ENCODE data around the gene RPS15.
"Not testable (repeated sequence)": the region's sequence is repeated elsewhere in the genome, so short reads cannot be mapped to it uniquely, and the experiment has no call there.

RPS15 gene

GRCh38 chr19:1417681-1418495 is 20.3 kb upstream of the RPS15 start:
- no peak for DNase-seq (ENCODE audit: insufficient read length, low spot score)
- FAIRE-seq: no peak

DNA sequence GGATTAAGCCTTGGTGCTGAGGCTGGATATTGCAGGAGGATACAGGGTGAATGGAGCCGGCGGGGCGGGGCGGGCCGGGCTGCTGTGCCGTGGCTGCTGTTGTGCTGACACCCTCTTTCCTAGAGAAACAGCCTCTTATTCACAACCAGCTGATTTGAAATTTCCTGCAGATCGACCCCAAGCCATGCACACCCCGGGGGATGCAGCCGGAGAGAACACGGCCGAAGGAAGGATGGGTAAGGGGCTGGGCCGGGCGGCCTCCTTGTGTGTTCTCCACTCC is 19.8 kb upstream of the RPS15 start:
- FAIRE-seq (no peak), DNase-seq (ENCODE audit: insufficient read length, low spot score) (no peak)

DNA sequence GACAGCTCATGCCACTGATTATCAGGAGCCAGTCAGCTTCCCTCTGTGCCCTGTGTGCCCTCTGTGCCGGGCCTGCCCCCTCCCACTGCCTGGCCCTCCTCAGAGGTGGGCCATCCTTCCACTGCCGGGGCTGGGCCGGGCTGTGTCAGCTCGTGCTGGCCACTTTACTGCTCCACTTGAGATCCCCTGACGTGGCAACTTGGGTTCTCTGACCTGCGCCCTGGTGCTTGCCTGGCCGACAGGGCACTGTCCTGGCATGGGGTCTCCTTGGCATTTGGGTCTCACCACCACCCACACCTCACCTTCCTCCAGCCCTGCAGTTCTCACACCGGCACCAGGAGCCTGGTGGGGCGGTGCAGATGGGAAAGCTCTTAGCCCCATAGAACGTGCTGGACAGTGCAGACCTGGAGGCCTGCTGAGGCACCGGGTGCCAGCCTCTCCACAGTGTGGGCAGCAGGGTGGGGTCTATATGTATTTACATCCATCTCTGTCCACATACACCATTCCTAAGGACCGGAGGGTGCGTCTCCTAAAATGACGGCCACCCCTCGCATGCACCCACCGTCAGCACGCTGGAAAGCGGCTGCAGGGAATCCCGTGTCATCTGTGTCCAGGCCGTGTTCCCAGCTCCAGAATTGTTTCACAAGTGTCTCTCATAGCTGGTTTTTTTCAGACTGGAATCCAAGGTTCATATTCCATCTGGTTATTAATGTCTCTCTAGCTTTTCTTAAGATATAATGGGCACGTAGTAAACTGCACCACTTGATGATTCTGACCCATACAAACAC is 19.1 kb upstream of the RPS15 start:
- DNase-seq (ENCODE audit: insufficient read length, low spot score) (no peak), FAIRE-seq (no peak)

DNA sequence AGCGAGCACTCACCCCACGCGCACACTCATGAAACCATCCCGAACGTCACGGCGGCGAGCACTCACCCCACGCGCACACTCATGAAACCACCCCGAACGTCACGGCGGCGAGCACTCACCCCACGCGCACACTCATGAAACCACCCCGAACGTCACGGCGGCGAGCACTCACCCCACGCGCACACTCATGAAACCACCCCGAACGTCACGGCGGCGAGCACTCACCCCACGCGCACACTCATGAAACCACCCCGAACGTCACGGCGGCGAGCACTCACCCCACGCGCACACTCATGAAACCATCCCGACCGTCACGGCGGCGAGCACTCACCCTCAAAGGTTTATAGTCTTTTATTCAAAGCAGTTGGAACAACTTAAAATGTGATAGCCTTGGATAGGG is 18.1 kb upstream of the RPS15 start:
- DNase-seq (ENCODE audit: insufficient read length, low spot score); FAIRE-seq: not testable (repeated sequence)

DNA sequence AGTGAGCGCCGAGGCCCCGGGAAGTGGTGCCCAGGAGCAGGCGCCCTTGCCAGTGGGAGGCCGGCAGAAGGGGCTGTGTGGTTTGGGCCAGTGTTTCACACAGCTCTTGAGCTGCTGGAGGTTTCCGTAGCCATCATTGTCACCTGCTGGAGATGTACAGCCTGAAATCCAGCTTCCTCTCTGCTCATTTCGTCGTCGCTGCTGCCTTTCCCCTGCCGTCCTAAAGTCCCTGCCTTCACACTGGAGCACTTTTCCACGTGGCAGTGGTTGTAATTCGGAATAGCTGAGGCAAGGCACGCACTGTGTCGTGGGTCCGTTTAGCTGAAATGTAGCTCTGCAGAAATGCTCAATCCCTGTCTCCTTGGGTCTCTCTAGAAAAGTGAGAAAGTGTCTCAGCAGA is 17.6 kb upstream of the RPS15 start:
- FAIRE-seq (no peak), DNase-seq (ENCODE audit: insufficient read length, low spot score) (no peak)

DNA sequence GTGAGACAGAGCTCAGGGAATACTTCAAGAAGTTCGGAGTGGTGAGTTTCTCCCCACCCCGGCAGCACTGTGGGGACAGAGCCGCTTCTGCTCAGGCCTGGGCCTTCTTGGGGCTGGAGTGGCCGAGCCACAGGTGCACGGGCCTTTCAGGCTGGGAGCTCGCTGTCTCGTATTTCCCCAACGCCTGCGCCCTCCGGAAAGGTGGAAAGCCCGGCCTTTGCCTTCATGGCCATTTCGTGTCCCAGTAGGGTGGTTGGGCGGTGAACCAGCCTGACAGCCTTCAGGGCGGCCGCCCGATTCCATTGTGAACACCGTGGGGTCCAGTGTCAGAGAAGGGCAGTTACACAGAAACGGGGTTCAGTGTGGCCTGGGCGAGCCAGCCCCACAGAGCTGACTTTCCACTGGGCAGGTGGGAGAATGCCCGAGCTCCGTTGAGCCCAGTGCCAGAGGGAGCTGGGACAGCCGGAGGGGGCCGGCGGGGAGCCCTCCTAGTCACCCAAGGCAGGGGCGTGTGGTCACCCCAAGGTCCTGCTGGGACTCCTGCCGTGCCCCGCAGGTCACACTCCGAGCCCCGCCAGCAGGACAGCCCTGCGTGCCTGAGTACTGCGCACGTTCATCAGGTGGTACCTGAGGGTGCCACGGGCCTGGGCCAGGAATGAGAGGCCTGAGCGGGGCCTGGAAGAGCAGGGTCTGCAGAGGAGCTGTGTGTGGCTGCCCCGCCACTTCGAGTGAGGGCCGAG is 16.8 kb upstream of the RPS15 start:
- no peak for FAIRE-seq

DNA sequence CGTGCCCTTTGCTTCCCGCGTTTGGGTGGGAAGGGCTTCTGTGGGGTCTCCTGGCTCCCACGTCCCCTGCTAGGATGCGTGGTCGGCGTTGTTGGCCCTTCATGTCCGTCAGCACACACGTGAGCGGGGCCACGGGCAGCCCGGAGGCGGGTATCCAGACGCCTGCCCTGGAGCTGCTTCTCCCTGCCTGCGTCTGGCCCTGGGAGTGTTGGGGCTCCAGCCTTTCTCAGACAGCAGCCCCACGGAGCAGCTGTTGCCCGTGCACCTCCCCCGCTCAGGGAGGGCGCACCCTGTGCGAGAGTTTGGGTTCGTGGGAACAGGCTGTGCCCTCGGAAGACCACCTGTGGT is 16.3 kb upstream of the RPS15 start:
- FAIRE-seq (no peak), DNase-seq (ENCODE audit: insufficient read length, low spot score) (no peak)

More for the DNA sequence above, 16.8 kb upstream of the RPS15 start:
- no peak for DNase-seq (ENCODE audit: insufficient read length, low spot score)

DNA sequence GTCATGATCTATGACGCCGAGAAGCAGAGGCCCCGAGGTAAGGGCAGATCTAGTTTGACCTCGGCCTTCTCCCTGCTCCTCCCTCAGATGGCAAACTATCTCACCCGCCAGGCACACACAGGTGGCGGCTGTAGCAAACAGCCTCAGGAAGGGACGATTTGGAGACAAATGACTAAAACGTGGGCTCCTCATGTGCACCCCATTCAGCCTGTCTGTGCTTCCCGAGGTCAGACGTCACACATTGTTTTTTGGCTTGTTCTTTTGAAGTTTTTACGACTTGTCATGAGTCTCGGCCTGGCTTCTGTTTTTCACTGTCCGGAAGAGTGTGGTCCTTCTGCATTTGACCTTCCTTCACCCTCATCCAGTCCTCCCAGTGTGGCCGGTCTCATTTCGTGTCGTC is 15.8 kb upstream of the RPS15 start:
- no peak for DNase-seq (ENCODE audit: insufficient read length, low spot score)
- FAIRE-seq: no peak

- no peak for FAIRE-seq
Measured at GRCh38 chr19:1422943-1423342, 15.3 kb upstream of the RPS15 start.

GRCh38 chr19:1423436-1424191 is 14.6 kb upstream of the RPS15 start:
- DNase-seq (ENCODE audit: insufficient read length, low spot score): no peak
- FAIRE-seq: no peak

More at GRCh38 chr19:1422943-1423342, 15.3 kb upstream of the RPS15 start:
- DNase-seq (ENCODE audit: insufficient read length, low spot score): no peak

- DNase-seq (ENCODE audit: insufficient read length, low spot score): no peak
- no peak for FAIRE-seq
Measured at GRCh38 chr19:1424192-1424955, 13.8 kb upstream of the RPS15 start.

DNA sequence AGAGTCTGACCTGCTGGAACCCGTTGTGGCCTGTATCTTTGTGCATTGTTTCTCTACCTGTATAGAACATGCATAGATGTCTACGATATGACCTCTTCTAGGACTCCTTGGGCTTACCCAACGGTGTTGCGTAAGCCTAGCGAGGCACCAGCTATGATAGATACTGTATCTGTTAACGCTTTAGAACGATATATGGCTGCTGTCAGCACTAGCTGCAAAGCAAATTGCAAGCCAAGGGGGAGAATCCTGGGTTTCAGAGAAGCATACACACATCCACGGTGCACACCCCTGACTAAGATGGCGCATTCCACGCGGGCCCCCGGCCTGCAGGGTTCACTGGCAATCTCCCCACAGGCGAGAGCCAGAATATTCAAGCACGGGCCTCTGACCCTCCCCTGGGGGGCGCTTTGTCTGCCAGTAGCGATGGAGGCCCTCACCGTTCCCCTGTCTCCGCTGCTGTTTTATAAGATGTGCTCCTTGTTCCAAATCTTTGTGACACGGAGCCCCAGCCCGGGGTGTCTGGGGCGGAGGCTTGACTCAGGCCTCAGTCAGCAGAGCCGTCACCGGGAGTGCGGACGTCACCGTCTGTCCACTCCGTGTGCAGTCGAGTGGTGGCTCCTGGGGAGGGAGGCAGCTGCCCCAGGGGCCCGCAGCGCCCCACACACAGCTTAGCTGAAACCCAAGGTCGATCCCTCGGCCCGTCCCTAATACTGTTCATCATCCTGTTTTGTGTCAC is 12.9 kb upstream of the RPS15 start:
- FAIRE-seq (no peak), DNase-seq (ENCODE audit: insufficient read length, low spot score) (no peak)

GRCh38 chr19:1425902-1426301 is 12.3 kb upstream of the RPS15 start:
- DNase-seq (ENCODE audit: insufficient read length, low spot score): no peak

DNA sequence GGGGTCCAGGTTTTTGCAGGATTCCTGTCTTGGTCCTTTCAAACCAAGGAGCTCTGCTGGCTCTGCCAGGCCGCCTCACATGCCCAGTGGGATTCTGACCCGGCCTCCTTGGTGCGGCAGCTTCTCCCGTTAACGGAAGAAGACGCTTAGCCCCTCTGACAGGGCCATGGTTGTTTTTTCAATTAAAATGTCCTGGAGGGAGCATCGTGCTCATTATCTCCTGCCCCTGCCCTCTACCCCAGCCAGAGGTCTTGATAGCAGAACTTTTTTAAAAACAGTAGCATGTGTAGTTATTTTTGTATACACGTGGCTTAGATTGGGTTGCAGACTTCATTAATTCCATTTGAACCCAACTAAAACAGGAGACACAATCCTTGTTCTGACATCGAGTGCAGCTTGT is 11.5 kb upstream of the RPS15 start:
- FAIRE-seq: no peak
- no peak for DNase-seq (ENCODE audit: insufficient read length, low spot score)

More at GRCh38 chr19:1425902-1426301, 12.3 kb upstream of the RPS15 start:
- FAIRE-seq: no peak

DNA sequence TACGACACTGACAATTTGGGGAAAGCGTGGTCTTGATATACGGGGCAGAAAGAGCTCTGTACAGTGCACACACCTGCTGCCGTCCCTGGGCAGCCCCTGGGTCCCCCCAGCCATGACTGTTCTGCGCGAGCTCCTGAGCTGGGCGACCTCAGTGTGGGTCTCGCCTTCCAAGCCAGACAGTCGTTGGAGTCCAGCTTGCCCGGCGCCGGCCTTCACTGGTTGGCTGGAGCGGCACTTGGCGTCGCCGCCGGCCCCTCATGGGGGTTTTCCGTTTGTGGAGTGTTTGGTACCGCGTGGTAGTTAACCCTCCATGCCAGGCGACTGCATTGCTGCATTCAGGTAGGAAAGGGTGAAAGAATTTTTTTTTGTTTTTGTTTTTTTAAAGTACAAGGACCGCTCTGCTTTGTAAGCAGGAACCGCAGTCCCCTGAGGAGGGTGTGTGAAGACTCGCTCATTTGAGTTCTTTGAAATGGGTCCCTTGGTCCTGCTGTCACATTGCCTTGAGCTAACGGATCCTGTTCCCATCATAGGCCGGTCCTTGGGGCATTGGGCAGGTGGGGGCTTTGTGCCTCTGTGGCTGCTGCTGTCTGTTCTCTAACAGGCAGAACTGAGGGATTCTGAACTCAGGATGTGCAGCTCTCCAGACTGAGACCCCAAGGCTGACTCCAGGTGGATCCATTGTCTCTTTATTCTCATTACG is 10.8 kb upstream of the RPS15 start:
- FAIRE-seq (no peak), DNase-seq (ENCODE audit: insufficient read length, low spot score) (no peak)

GRCh38 chr19:1428738-1429391 is 9.3 kb upstream of the RPS15 start:
- no peak for FAIRE-seq

DNA sequence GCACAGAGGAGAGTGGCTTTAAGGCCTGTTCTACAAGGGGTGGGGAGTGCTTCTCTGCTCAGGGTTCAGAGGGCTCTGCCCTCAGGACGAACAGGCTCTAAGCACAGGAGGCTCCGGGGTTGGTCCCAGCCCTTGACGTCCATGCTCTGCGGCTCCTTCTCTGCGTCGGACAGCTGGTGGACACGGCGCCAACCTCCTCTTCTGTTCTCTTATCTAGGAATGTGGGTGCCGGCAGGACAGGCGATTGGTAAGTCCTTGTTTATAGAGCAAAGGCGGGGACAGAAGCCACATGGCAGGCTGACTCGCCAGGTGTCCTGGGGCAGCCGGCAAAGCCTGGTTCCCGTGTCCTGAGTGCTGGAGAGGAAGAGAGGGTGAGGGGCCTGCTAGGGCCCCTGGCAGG is 8.4 kb upstream of the RPS15 start:
- FAIRE-seq: no peak
- DNase-seq (ENCODE audit: insufficient read length, low spot score): no peak

More at GRCh38 chr19:1428738-1429391, 9.3 kb upstream of the RPS15 start:
- DNase-seq (ENCODE audit: insufficient read length, low spot score): no peak

- DNase-seq (ENCODE audit: insufficient read length, low spot score): no peak
- no peak for FAIRE-seq
Measured at GRCh38 chr19:1430246-1430645, 8.0 kb upstream of the RPS15 start.
